ENCODE results near the gene ATXN1. TPM values are rescaled to one million over a fixed set of nuclear protein-coding genes. Genes with fewer than 3 reads are reported as not detected.

ATXN1 gene
- total and polyA plus RNA-seq, 2 of the 8 experiments (the other 6 are each of a cell fraction or from before 2014, with no cell fraction given) = 1.6 to 4.0 TPM

GRCh38 chr6:16321341-16321710 lies 439.9 kb downstream of the ATXN1 start:
- TF ChIP-seq POLR2A (IDR thresholded peaks at IDR 0.05; ENCODE audit: control extremely low read depth in 1 of 2, low read depth in 2 of 2, low read length in 2 of 2) (no peak), EGR1 (IDR thresholded peaks at IDR 0.05; ENCODE audit: borderline replicate concordance, low read depth, low read length) (no peak), JUN (IDR thresholded peaks at IDR 0.05; ENCODE audit: low read depth, low read length) (no peak), KDM5A (IDR thresholded peaks at IDR 0.05; ENCODE audit: low read length) (no peak), SP2 (IDR thresholded peaks at IDR 0.05; ENCODE audit: low read length) (no peak), MAX (IDR thresholded peaks at IDR 0.05) (no peak), BACH1 (IDR thresholded peaks at IDR 0.05; ENCODE audit: low read length) (no peak), SIN3A (conservative IDR thresholded peaks at IDR 0.05 in 1 of 2, IDR thresholded peaks at IDR 0.05 in 1 of 2; ENCODE audit: low read depth in 1 of 2, low read length in 2 of 2) (no peak)
- no peaks in the 10 kb centered on the region; the same call in 1 of the 2 replicates for H3K23me2 ChIP-seq (ENCODE audit: low read depth, low read length)
- 95% methylated on average over 7 of the region's 7 CpGs; no CpG with 5 or more reads in 1 of the 2 experiments for WGBS, 2 experiments (ENCODE audit: extremely low coverage in 1 of 2, insufficient coverage in 1 of 2, insufficient read length in 1 of 2, insufficient replicate concordance in 2 of 2, low coverage in 1 of 2, low lambda C conversion rate in 2 of 2, missing lambda C conversion rate in 1 of 2)
- no peak overlapping the region for H3K9ac ChIP-seq (replicated peaks in 1 of 4; ENCODE audit: extremely low read depth in 1 of 4, low read depth in 3 of 4, low read length in 3 of 4)
- no peak overlapping the region for H2BK20ac ChIP-seq (ENCODE audit: low read length)
- H3K4me2 ChIP-seq (ENCODE audit: insufficient read depth in 1 of 2, low read depth in 2 of 2, low read length in 2 of 2) = no peak overlapping the region
- no peaks in the 10 kb centered on the region for H3K36me3 ChIP-seq (ENCODE audit: control insufficient read depth in 2 of 4, insufficient read depth in 4 of 4, low read length in 3 of 4)
- no peaks in the 10 kb centered on the region for H3K27me3 ChIP-seq (replicated peaks in 1 of 4; ENCODE audit: control insufficient read depth in 3 of 4, extremely low read depth in 1 of 4, insufficient read depth in 3 of 4, low read length in 3 of 4)
- no peak overlapping the region for H2BK5ac ChIP-seq (ENCODE audit: low read depth, low read length)
- no peak overlapping the region for H2AFZ ChIP-seq (ENCODE audit: low read length)
- H4K8ac ChIP-seq (ENCODE audit: extremely low read depth, insufficient read depth, low read length) = no peak overlapping the region
- H3K79me1 ChIP-seq (ENCODE audit: low read depth, low read length) = no peaks in the 10 kb centered on the region; the same call in 1 of the 2 replicates
- H3K27ac ChIP-seq (ENCODE audit: low read depth, low read length) = no peak overlapping the region
- CTCF ChIA-PET (ENCODE audit: partially characterized antibody) = interaction anchor here (1.9 kb wide), 1 partner anchor 35 kb away, joined by 10 read pairs; no protein-coding TSS in a partner anchor
- no peak overlapping the region for H3K14ac ChIP-seq (ENCODE audit: insufficient read length)
- no peak overlapping the region for H3K18ac ChIP-seq (ENCODE audit: extremely low read depth, low read length)
- no peak overlapping the region for H3K23ac ChIP-seq (ENCODE audit: insufficient read length)
- H3K9me3 ChIP-seq (ENCODE audit: insufficient read depth in 2 of 2, low read depth in 1 of 2, low read length in 1 of 2) = no peaks in the 10 kb centered on the region; a peak in 1 of 4 replicates
- H3K56ac ChIP-seq (replicated peaks; ENCODE audit: insufficient read length, low read depth, low read length) = no peak overlapping the region
- peak overlapping the region; percentile 22 for H4K91ac ChIP-seq (replicated peaks; ENCODE audit: insufficient read length, low read length)
- FAIRE-seq (no peak), DNase-seq (ENCODE audit: low read depth in 1 of 2, low spot score in 2 of 2) (no peak)
- POLR2A ChIA-PET (ENCODE audit: partially characterized antibody) = no interaction called here
- H3K79me2 ChIP-seq (ENCODE audit: control insufficient read depth in 1 of 2, insufficient read depth in 2 of 2, low read length in 2 of 2) = no peaks in the 10 kb centered on the region
- H2BK15ac ChIP-seq (ENCODE audit: low read length) = no peak overlapping the region
- H3K4me1 ChIP-seq (replicated peaks in 1 of 4; ENCODE audit: control insufficient read depth in 3 of 4, insufficient read depth in 4 of 4, low read length in 3 of 4) = peaks cover 6 to 14% (median 12%) of the 10 kb centered on the region in 4 experiments
- peaks cover 0 to 2% of the 10 kb centered on the region in 2 experiments for H4K20me1 ChIP-seq (replicated peaks in 1 of 2; ENCODE audit: control insufficient read depth in 1 of 2, insufficient read depth in 2 of 2, low read length in 2 of 2)
- H2BK120ac ChIP-seq (replicated peaks; ENCODE audit: low read depth, low read length) = no peak overlapping the region
- H3K4ac ChIP-seq (replicated peaks; ENCODE audit: insufficient read length, low read depth, low read length) = no peak overlapping the region
- H4K5ac ChIP-seq (ENCODE audit: insufficient read length, low read depth, low read length) = no peak overlapping the region
- H2BK12ac ChIP-seq (ENCODE audit: low read depth, low read length) = no peak overlapping the region
- no peak overlapping the region for H3K4me3 ChIP-seq (ENCODE audit: extremely low read depth in 1 of 4, insufficient read depth in 2 of 4, low read depth in 3 of 4, low read length in 4 of 4)
- no peak overlapping the region for H2AK5ac ChIP-seq (ENCODE audit: low read depth, low read length)
